Neural progenitor cell (in vitro differentiated cells): ENCODE data around the gene GOLGA7B. TPM values are rescaled to one million over a fixed set of nuclear protein-coding genes. Genes with fewer than 3 reads are reported as not detected.

Experiments used
- DNase-seq: peaks from one replicate; pipeline ENCODE4 v3.0.0-alpha.2; 2016; ENCODE audit warnings: low spot score
- H2AFZ ChIP-seq: fragments of 200-600 bp; sonication (generic); replicated peaks from 2 replicates; pipeline ENCODE4 v1.6.1; 2016; ENCODE audit warnings: antibody characterized with exemption
- H3F3A ChIP-seq: fragments of 200-600 bp; sonication (generic); 2 replicates; pipeline ENCODE4 v1.6.1; 2016; ENCODE audit warnings: antibody characterized with exemption, low read depth
- H3K27ac ChIP-seq: fragments of 200-600 bp; sonication (generic); 2 replicates; pipeline ENCODE4 v1.5.1; 2016; ENCODE audit warnings: mild to moderate bottlenecking
- H3K27me3 ChIP-seq: fragments of 200-600 bp; sonication (generic); 2 replicates; pipeline ENCODE4 v1.6.1; 2016; ENCODE audit warnings: mild to moderate bottlenecking, moderate library complexity
- H3K36me3 ChIP-seq: fragments of 200-600 bp; sonication (generic); 2 replicates; pipeline ENCODE4 v1.5.1; 2016
- H3K4me1 ChIP-seq: fragments of 200-600 bp; sonication (generic); 2 replicates; pipeline ENCODE4 v1.6.1; 2016; ENCODE audit warnings: mixed run types
- H3K4me2 ChIP-seq: fragments of 200-600 bp; sonication (generic); 2 replicates; pipeline ENCODE4 v1.6.1; 2016
- H3K4me3 ChIP-seq: fragments of 200-600 bp; sonication (generic); 2 replicates; pipeline ENCODE4 v1.5.1; 2016
- H3K79me2 ChIP-seq: fragments of 200-600 bp; sonication (generic); 2 replicates; pipeline ENCODE4 v1.6.1; 2016; ENCODE audit warnings: low read depth
- H3K9ac ChIP-seq: fragments of 200-600 bp; sonication (generic); 2 replicates; pipeline ENCODE4 v1.6.1; 2016
- H3K9me3 ChIP-seq: fragments of 200-600 bp; sonication (generic); 2 replicates; pipeline ENCODE4 v1.5.1; 2016; ENCODE audit warnings: low read depth
- H4K20me1 ChIP-seq: fragments of 200-600 bp; sonication (generic); 2 replicates; pipeline ENCODE4 v1.6.1; 2016; ENCODE audit warnings: low read depth
- H3K27ac Mint-ChIP-seq: 3 replicates; pipeline ENCODE4 v1.8.0; 2021; ENCODE audit warnings: mixed read lengths
- H3K27me3 Mint-ChIP-seq: 2 replicates; pipeline ENCODE4 v1.8.0; 2022; ENCODE audit warnings: low read depth, mild to moderate bottlenecking, inconsistent platforms, moderate library complexity, mixed read lengths; ENCODE audit not compliant: insufficient read depth
- H3K36me3 Mint-ChIP-seq: 3 replicates; pipeline ENCODE4 v1.8.0; 2021; ENCODE audit warnings: mixed read lengths
- H3K4me1 Mint-ChIP-seq: 3 replicates; pipeline ENCODE4 v1.8.0; 2021; ENCODE audit warnings: mixed read lengths
- H3K4me3 Mint-ChIP-seq: 3 replicates; pipeline ENCODE4 v1.8.0; 2021; ENCODE audit warnings: mild to moderate bottlenecking, moderate library complexity, mixed read lengths
- H3K9me3 Mint-ChIP-seq: 3 replicates; pipeline ENCODE4 v1.8.0; 2020; ENCODE audit warnings: mixed read lengths
- EZH2 ChIP-seq: fragments of 200-600 bp; sonication (generic); IDR thresholded peaks from 2 replicates; pipeline ENCODE4 v1.6.1; 2017; ENCODE audit warnings: antibody characterized with exemption, mild to moderate bottlenecking, moderate library complexity
- EZH2phosphoT487 ChIP-seq: fragments of 200-600 bp; sonication (generic); IDR thresholded peaks from 2 replicates; pipeline ENCODE4 v1.6.1; 2017; ENCODE audit warnings: antibody characterized with exemption
- total RNA-seq: library from RNA; depleted of rRNA; stranded (reverse); fragments of >200 nt; gene quantifications from 2 replicates; pipeline ENCODE4 v1.2.3, GENCODE V29; 2015; ENCODE audit warnings: low replicate concordance
- TF ChIP-seq, protein P1 (sequence below): fragments of 200-600 bp; sonication (generic); IDR thresholded peaks from 2 replicates; pipeline ENCODE4 v1.5.1; 2017; ENCODE audit warnings: antibody characterized with exemption, mild to moderate bottlenecking

GOLGA7B gene
- total RNA-seq, 1 donor from 2014 or later, result not detected

DNA sequence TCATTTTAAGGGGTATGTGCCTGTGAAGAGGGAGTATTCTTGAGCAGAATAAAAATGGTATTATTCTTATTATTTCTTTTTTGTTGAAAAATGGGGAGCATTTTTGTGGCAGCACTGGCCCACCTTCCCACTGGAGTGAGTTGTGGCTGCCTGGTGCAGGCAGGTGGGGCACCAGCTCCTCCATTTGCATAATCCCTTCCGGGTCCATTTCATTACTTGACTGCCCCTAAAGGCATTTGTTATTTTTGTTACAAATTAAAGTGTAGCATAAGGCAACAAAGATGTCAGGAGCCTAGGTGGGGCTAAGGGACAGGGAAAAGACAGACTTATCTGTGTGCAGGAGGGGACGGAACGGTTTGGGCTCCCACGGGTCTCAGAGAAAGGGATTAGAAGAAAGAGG is 26.8 kb downstream of the GOLGA7B start:
- Mint-ChIP-seq H3K27me3 (no peaks in the 10 kb centered on the region), H3K4me1 (no peaks in the 10 kb centered on the region), H3K4me3 (no peak overlapping the region), H3K9me3 (no peaks in the 10 kb centered on the region), H3K36me3 (no peaks in the 10 kb centered on the region), H3K27ac (no peak overlapping the region)
- H4K20me1 ChIP-seq, result no peaks in the 10 kb centered on the region
- no peak overlapping the region for H3K4me3 ChIP-seq
- no peaks in the 10 kb centered on the region for H3K79me2 ChIP-seq
- no peaks in the 10 kb centered on the region for H3K27me3 ChIP-seq
- H2AFZ ChIP-seq, result no peak overlapping the region
- no peak for DNase-seq
- no peaks in the 10 kb centered on the region for H3K36me3 ChIP-seq
- no peak overlapping the region for H3K27ac ChIP-seq
- H3K4me1 ChIP-seq, result peaks cover 7% of the 10 kb centered on the region
- H3K9me3 ChIP-seq, result no peaks in the 10 kb centered on the region
- H3K9ac ChIP-seq, result no peak overlapping the region
- no peaks in the 10 kb centered on the region for H3F3A ChIP-seq
- H3K4me2 ChIP-seq, result peak overlapping the region; percentile 11
- TF ChIP-seq EZH2 (no peak), EZH2phosphoT487 (no peak)
- TF ChIP-seq, protein P1, sequence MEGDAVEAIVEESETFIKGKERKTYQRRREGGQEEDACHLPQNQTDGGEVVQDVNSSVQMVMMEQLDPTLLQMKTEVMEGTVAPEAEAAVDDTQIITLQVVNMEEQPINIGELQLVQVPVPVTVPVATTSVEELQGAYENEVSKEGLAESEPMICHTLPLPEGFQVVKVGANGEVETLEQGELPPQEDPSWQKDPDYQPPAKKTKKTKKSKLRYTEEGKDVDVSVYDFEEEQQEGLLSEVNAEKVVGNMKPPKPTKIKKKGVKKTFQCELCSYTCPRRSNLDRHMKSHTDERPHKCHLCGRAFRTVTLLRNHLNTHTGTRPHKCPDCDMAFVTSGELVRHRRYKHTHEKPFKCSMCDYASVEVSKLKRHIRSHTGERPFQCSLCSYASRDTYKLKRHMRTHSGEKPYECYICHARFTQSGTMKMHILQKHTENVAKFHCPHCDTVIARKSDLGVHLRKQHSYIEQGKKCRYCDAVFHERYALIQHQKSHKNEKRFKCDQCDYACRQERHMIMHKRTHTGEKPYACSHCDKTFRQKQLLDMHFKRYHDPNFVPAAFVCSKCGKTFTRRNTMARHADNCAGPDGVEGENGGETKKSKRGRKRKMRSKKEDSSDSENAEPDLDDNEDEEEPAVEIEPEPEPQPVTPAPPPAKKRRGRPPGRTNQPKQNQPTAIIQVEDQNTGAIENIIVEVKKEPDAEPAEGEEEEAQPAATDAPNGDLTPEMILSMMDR, result no peak

DNA sequence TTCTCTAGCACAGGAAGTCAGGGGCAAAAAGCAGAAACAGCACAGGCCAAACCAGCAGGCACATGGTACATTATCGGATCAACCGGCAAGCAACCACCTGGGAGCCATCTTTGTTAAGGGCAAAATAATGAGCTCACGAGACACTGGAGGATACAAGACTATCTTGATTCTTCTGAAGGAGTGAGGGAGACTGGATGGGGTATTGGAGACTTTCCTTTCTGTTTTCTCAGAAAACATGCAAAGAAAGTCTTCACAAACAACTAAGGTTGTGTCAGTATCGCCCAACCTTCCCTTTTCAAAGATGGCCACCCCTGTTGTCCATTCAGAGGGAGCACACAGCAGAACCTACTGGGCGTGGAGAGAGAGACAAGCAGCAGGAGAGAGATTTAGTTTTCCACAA is 29.6 kb downstream of the GOLGA7B start:
- Mint-ChIP-seq H3K4me1 (no peaks in the 10 kb centered on the region), H3K9me3 (no peaks in the 10 kb centered on the region), H3K36me3 (no peaks in the 10 kb centered on the region), H3K4me3 (no peak overlapping the region), H3K27ac (no peak overlapping the region), H3K27me3 (no peaks in the 10 kb centered on the region)
- H3K36me3 ChIP-seq, result no peaks in the 10 kb centered on the region
- H3K9me3 ChIP-seq, result no peaks in the 10 kb centered on the region
- H3K27me3 ChIP-seq, result no peaks in the 10 kb centered on the region
- peaks cover 7% of the 10 kb centered on the region for H3K4me1 ChIP-seq
- no peak overlapping the region for H3K27ac ChIP-seq
- no peaks in the 10 kb centered on the region for H3F3A ChIP-seq
- H3K9ac ChIP-seq, result no peak overlapping the region
- peak overlapping the region; percentile 82 for H2AFZ ChIP-seq
- DNase-seq, result no peak
- H3K4me3 ChIP-seq, result no peak overlapping the region
- no peaks in the 10 kb centered on the region for H3K79me2 ChIP-seq
- TF ChIP-seq, protein P1, result no peak
- TF ChIP-seq EZH2phosphoT487 (no peak), EZH2 (no peak)
- no peak overlapping the region for H3K4me2 ChIP-seq
- H4K20me1 ChIP-seq, result no peaks in the 10 kb centered on the region

DNA sequence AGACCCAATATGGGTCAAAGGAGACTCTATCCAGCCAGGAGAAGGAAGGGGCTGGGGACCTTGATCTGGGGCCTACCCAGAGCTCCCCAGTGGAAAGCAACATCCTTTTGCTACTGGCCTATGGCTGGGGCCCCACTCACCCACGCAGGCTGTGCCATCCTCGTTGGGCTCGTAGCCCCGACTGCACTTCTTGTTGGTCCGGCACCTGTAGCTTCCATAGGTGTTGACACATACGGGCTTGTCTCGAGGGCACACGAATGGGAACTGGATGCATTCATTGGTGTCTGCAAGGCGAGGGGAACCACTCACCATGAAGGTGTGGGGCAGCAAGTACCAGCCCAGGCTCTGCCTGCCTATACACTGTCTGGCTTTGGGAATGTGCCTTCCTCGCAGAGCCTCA is 30.5 kb downstream of the GOLGA7B start:
- no peaks in the 10 kb centered on the region for H3K27me3 Mint-ChIP-seq
- no peak overlapping the region for H3K4me3 ChIP-seq
- H3K27ac ChIP-seq, result no peak overlapping the region
- no peaks in the 10 kb centered on the region for H3K36me3 ChIP-seq
- no peak for DNase-seq
- H3K4me3 Mint-ChIP-seq, result no peak overlapping the region
- no peaks in the 10 kb centered on the region for H3K36me3 Mint-ChIP-seq
- no peaks in the 10 kb centered on the region for H3K9me3 ChIP-seq
- peaks cover 7% of the 10 kb centered on the region for H3K4me1 ChIP-seq
- H3F3A ChIP-seq, result no peaks in the 10 kb centered on the region
- no peaks in the 10 kb centered on the region for H3K9me3 Mint-ChIP-seq
- H4K20me1 ChIP-seq, result no peaks in the 10 kb centered on the region
- H3K4me2 ChIP-seq, result no peak overlapping the region
- H3K27ac Mint-ChIP-seq, result no peak overlapping the region
- H3K9ac ChIP-seq, result no peak overlapping the region
- no peaks in the 10 kb centered on the region for H3K4me1 Mint-ChIP-seq
- H2AFZ ChIP-seq, result no peak overlapping the region
- H3K27me3 ChIP-seq, result no peaks in the 10 kb centered on the region
- no peaks in the 10 kb centered on the region for H3K79me2 ChIP-seq
- TF ChIP-seq EZH2phosphoT487 (no peak), EZH2 (no peak)
- TF ChIP-seq, protein P1, result no peak
